Ovary (tissue), 9 donors: ENCODE measurements around the gene AKAP14. TPM values are rescaled to one million over a fixed set of nuclear protein-coding genes. Genes with fewer than 3 reads are reported as not detected.
A peak's percentile ranks its signal among the peaks of the same experiment; 100 is the strongest.
"Not testable (repeated sequence)": the region's sequence is repeated elsewhere in the genome, so short reads cannot be mapped to it uniquely, and the experiment has no call there.

Experiments
- DNase-seq, 5 donors: peaks; one replicate each; pipeline ENCODE4 v3.0.0-alpha.2; 2019 to 2020
- H3K27ac ChIP-seq, 2 donors: fragments of 200-600 bp; one replicate each; pipeline versions ENCODE4 v1.5.1 to v1.8.0; 2019 to 2022
- H3K27me3 ChIP-seq: fragments of 200-600 bp; one replicate; pipeline ENCODE4 v1.8.0; 2022
- H3K36me3 ChIP-seq: fragments of 200-600 bp; sonication (generic); one replicate; pipeline ENCODE4 v1.5.1; 2019
- H3K4me1 ChIP-seq: one replicate; pipeline ENCODE4 v1.8.1; 2013; ENCODE audit warnings: mild to moderate bottlenecking, moderate library complexity; ENCODE audit not compliant: insufficient read depth
- H3K4me3 ChIP-seq: fragments of 200-600 bp; sonication (generic); one replicate; pipeline ENCODE4 v1.5.1; 2017
- H3K9me3 ChIP-seq, 2 donors: fragments of 200-600 bp in 1 of 2; sonication (generic) in 1 of 2; one replicate each; pipeline versions ENCODE4 v1.5.1 to v1.8.1; 2013 to 2019; ENCODE audit warnings: mild to moderate bottlenecking in 1 of 2, moderate library complexity in 1 of 2
- EP300 ChIP-seq: sonication (generic); formaldehyde crosslinking; IDR thresholded peaks from one replicate; pipeline ENCODE4 v1.6.1; 2017; ENCODE audit warnings: antibody characterized with exemption
- POLR2A ChIP-seq: fragments of 450-650 bp; IDR thresholded peaks from one replicate; pipeline ENCODE4 v1.6.1; 2017; ENCODE audit warnings: antibody characterized with exemption, mild to moderate bottlenecking, moderate library complexity
- WGBS, 3 donors: extraction: QIAGEN DNeasy Blood & Tissue Kit in 1 of 3; methylation state at CpG; one replicate each; pipeline versions ENCODE4 v1.1.5 to v1.1.7; 2013 to 2017; 5-methylcytosine and 5-hydroxymethylcytosine counted together
- intact Hi-C, 4 donors: fragments of 100-400 bp; cut with DNase I; formaldehyde crosslinking; loops; one replicate each; pipeline versions ENCODE4 v1.11.0 to v1.15.1; 2022 to 2023
- polyA plus RNA-seq, 2 donors: library from polyadenylated mRNA; stranded (reverse); fragments of 200-250 nt in 1 of 2; fragments of 350-450 nt in 1 of 2; fragmentation: Illumina TruSeq in 1 of 2; extraction: RNeasy Lipid Tissue Mini Kit (QIAGEN cat#74804) in 1 of 2; gene quantifications; one replicate each; pipeline ENCODE4 v1.2.3, GENCODE V29; 2013 to 2014
- total RNA-seq, 7 donors: library from RNA; depleted of rRNA in 2 of 7; stranded (reverse); fragments of >200 nt in 2 of 7; fragmentation: NEBNext Ultra II Directional in 3 of 7; extraction: Animal tissue kit (Norgen Biotek cat#: 25700) in 3 of 7; gene quantifications; one replicate each; pipeline versions ENCODE4 v1.1.0 to v1.2.4, GENCODE V29; 2016 to 2023
- TF ChIP-seq, protein P1 (sequence below), 3 donors: fragments of 450-650 bp in 2 of 3; fragments of 200-600 bp in 1 of 3; IDR thresholded peaks; one replicate each; pipeline versions ENCODE4 v1.5.1 to v1.8.0; 2016 to 2022; ENCODE audit warnings: antibody characterized with exemption in 3 of 3, mild to moderate bottlenecking in 1 of 3
- donor health status: DM: no; HTN: no; CAD: no; lungs with moderate emphysema.
- donor health status: DM: no; HTN: no; CAD: no.
- donor health status: Bipolar disorder and iron deficiency.
- donor health status: DM: yes; HTN: yes; CAD: no.
- donor health status: DM: no; HTN: no; CAD: no.
- donor health status: DM: yes; HTN: yes; CAD: no.

The AKAP14 gene
- total and polyA plus RNA-seq, 9 donors: 0.38 to 10.1 (median 1.3) TPM; not detected in 4

DNA sequence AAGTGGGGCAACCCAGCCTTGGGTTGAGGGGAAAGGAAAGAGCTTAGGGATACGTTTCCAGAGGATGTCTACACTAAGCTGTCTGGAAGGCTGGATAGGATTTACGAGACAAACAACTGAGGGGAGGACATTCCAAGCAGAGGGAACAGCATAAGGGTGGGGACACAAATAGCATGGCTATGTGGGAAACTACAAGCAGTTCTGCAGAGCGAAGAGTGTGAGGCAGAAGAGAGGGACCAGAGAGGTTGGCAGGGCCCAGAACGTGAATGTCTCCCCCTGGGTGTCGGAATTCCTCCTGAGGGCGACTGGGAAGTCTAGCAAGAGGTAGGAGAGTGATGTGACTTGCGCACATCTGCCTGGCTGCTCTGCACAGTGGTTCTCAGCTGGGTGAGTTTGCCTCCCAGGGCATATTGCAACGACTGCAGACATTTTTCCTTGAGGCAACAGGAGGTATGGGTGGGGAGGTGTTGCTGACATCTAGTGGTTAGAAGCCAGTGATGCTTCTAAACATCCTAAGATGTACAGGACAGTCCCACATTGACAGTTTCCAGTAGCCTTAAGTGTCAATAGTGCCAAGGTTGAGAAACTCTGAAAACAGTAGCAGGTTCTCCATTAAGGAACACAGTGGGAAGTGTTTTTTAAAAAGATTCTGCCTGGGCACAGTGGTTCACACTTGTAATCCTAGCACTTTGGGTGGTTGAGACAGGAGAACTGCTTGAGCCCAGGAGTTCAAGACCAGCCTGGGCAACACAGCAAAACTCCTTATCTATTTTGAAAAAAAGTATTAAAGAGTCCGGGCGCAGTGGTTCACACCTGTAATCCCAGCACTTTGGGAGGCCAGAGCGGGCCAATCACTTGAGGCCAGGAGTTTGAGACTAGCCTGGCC is 14.9 kb upstream of the AKAP14 start:
- DNase-seq: peak in 1 of 5 donors; percentile 17
- 46 to 51% (median 51%) methylated on average over 11 of the region's 11 CpGs for WGBS, 3 donors
- no peak overlapping the region for H3K4me3 ChIP-seq
- no peaks in the 10 kb centered on the region for H3K27me3 ChIP-seq
- TF ChIP-seq POLR2A: no peak
- TF ChIP-seq, protein P1, sequence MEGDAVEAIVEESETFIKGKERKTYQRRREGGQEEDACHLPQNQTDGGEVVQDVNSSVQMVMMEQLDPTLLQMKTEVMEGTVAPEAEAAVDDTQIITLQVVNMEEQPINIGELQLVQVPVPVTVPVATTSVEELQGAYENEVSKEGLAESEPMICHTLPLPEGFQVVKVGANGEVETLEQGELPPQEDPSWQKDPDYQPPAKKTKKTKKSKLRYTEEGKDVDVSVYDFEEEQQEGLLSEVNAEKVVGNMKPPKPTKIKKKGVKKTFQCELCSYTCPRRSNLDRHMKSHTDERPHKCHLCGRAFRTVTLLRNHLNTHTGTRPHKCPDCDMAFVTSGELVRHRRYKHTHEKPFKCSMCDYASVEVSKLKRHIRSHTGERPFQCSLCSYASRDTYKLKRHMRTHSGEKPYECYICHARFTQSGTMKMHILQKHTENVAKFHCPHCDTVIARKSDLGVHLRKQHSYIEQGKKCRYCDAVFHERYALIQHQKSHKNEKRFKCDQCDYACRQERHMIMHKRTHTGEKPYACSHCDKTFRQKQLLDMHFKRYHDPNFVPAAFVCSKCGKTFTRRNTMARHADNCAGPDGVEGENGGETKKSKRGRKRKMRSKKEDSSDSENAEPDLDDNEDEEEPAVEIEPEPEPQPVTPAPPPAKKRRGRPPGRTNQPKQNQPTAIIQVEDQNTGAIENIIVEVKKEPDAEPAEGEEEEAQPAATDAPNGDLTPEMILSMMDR (IDR thresholded peaks at IDR 0.05): peak in 1 of 3 donors; percentile 22
- intact Hi-C loops: no loop called here
- H3K4me1 ChIP-seq: no peaks in the 10 kb centered on the region
- no peak overlapping the region for H3K27ac ChIP-seq
- H3K36me3 ChIP-seq: no peaks in the 10 kb centered on the region
- H3K9me3 ChIP-seq: no peaks in the 10 kb centered on the region

DNA sequence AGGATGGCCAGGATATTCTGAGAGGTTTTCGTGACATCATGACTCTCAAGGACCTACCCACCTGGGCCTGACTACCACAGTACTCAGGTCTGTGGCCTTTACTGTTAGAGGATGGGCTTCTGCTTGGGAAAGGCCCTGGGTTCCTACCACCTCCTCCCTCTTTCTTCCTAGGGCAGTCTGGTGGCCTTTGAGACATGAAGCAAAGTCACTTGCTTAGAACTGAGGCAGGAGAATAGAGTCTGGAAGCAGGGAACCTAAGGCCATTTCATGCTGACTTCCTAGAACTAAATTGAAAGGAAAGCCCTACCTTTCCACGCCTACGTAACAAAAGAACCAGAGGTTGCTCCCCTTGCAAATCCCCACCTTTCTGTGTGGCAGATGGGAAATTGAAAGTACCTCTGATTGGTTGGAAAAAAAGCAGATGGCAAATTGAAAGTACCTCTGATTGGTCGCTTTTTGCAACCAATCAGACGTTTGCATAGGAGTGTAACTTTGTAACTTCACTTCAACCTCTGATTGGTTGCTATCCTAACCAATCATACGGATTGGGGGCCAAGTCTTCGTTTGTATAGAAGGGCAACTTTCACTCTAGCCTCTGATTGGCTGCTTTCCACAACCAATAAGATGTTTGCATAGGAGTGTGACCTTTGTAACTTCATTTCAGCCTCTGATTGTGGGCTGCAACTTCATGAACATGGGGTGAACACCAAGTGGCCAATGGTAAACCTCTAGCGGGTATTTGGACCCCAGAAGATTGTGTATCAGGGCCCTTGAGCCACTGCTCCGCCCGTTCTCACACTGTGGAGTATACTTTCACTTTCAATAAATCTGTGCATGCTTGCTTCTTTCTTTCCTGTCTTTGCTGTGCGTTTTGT is 9.9 kb upstream of the AKAP14 start:
- Histone ChIP-seq H3K4me1 (no peaks in the 10 kb centered on the region), H3K4me3 (no peak overlapping the region), H3K36me3 (no peaks in the 10 kb centered on the region), H3K27me3 (no peaks in the 10 kb centered on the region), H3K27ac (no peak overlapping the region), H3K9me3 (no peaks in the 10 kb centered on the region)
- 70 to 75% (median 73%) methylated on average over 11 of the region's 11 CpGs for WGBS, 3 donors
- intact Hi-C loops: no loop called here
- no peak for DNase-seq
- TF ChIP-seq POLR2A: no peak
- no peak for TF ChIP-seq EP300

DNA sequence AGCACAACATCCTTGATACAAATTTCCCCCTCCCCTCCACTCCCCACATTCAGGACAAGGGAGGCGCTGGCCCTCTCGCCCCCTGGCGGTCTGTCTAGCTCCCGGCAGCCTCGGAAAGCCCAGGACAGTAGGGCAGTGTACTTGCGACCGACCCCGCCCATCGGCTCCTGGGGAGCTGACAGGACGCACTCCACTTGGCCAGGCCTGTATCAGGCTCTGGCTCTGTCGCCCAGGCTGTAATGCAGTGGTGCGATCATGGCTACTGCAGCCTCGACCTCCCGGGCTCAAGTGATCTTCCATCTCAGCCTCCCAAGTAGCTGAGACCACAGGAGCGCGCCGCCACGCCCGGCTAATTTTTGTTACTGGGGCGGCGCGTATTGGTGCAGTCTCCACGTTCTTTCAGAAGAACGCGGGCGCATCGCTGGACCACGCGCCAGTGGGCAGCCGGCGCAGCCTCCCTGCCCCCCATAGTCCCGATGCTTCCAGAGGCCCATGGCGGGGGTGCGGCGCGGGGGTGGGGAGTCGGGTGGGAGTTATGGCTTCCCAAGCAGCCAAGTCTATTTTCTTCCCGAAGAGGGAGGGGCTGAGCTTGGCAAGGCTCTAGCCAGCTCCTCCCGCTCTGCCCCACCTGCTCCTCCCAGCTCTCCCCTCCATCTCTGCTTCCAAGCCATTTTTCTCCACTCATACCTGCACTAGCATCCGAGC is 7.8 kb upstream of the AKAP14 start:
- Histone ChIP-seq H3K27ac (no peak overlapping the region), H3K4me1 (no peaks in the 10 kb centered on the region), H3K9me3 (no peaks in the 10 kb centered on the region), H3K27me3 (no peaks in the 10 kb centered on the region), H3K4me3 (no peak overlapping the region), H3K36me3 (no peaks in the 10 kb centered on the region)
- intact Hi-C loops: no loop called here
- DNase-seq: peak in 4 of 5 donors; percentile 18 to 40 (median 26)
- 32 to 55% (median 44%) methylated on average over 40 of the region's 40 CpGs for WGBS, 3 donors
- TF ChIP-seq POLR2A (no peak), EP300 (no peak)
- TF ChIP-seq, protein P1 (IDR thresholded peaks at IDR 0.05): no peak

DNA sequence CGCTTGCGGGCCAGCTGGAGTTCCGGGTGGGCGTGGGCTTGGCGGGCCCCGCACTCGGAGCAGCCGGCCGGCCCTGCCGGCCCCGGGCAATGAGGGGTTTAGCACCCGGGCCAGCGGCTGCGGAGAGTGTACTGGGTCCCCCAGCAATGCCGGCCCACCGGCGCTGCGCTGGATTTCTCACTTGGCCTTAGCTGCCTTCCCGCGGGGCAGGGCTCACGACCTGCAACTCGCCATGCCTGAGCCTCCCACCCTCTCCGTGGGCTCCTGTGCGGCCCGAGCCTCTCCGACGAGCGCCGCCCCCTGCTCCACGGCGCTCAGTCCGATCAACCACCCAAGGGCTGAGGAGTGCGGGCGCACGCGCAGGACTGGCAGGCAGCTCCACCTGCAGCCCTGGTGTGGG is 5.1 kb upstream of the AKAP14 start:
- H3K4me3 ChIP-seq, H3K4me1 ChIP-seq, H3K27ac ChIP-seq, H3K36me3 ChIP-seq, H3K9me3 ChIP-seq, DNase-seq, H3K27me3 ChIP-seq, intact Hi-C loops: not testable (repeated sequence)
- 84 to 88% (median 85%) methylated on average over 28 to 36 of the region's 36 CpGs for WGBS, 3 donors

DNA sequence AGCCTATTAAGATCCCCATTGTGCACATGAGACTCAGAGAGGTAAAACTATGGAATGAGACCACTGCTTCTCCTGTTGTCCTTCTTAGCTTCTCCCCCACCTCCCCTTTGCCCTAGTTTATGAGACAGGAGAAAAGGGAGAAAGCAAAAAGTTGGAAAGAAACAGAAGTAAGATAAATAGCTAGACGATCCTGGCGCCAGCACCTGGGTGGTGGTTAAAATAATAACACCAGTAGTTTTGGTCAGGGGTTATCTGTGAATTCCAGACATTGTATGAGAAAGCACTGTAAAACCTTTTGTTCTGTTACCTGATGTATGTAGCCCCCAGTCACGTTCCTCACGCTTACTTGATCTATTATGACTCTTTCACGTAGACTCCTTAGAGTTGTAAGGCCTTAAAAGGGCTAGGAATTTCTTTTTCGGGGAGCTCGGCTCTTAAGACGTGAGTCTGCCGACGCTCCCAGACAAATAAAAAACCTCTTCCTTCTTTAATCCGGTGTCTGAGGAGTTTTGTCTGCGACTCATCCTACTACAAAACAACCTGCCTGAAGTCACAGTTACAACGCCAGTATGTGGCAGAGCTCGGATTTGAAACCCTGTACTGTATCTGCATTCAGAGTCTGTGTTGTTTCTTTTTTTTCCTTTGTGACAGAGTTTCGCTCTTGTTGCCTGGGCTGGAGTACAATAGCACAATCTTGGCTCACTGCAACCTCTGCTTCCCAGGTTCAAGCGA is 3.6 kb upstream of the AKAP14 start:
- 51 to 66% (median 53%) methylated on average over 16 of the region's 16 CpGs for WGBS, 3 donors
- intact Hi-C loops, H3K27ac ChIP-seq, DNase-seq, H3K9me3 ChIP-seq, H3K4me3 ChIP-seq, H3K4me1 ChIP-seq, H3K36me3 ChIP-seq, H3K27me3 ChIP-seq: not testable (repeated sequence)
